PC-9 (cell line): ENCODE results near the gene MCU. TPM values are rescaled to one million over a fixed set of nuclear protein-coding genes. Genes with fewer than 3 reads are reported as not detected.

Experiments
- BruUV-seq: library from RNA; stranded (reverse); fragments of 400-500 nt; replicated peaks from 2 replicates; lab custom pipeline; 2021; lab: Mats Ljungman, UMichigan
- CTCF ChIA-PET: fragments of 300-600 bp; sonication (Branson Sonifier 250); formaldehyde crosslinking; loops from one replicate; lab custom pipeline; 2022; ENCODE audit warnings: antibody characterized with exemption; lab: Charles Lee
- POLR2A ChIA-PET: fragments of 300-600 bp; sonication (Branson Sonifier 250); formaldehyde crosslinking; loops from one replicate; lab custom pipeline; 2022; ENCODE audit warnings: antibody characterized with exemption; ENCODE audit not compliant: unreplicated experiment; lab: Charles Lee
- DNase-seq, 2 experiments: peaks; one replicate each; pipeline versions ENCODE4 v3.0.0 to v3.0.0-alpha.2; 2015 to 2022; ENCODE audit warnings: mixed read lengths in 1 of 2
- H2AFZ ChIP-seq: fragments of 200-600 bp; sonication (generic); 2 replicates; pipeline ENCODE4 v1.8.1; 2017; ENCODE audit warnings: antibody characterized with exemption
- H3F3A ChIP-seq: fragments of 200-600 bp; sonication (generic); 2 replicates; pipeline ENCODE4 v1.8.1; 2017; ENCODE audit warnings: antibody characterized with exemption, mild to moderate bottlenecking, low read depth; ENCODE audit not compliant: insufficient read depth
- H3K27ac ChIP-seq: fragments of 200-600 bp; sonication (generic); 2 replicates; pipeline ENCODE4 v1.6.1; 2016; ENCODE audit warnings: mixed run types
- H3K27me3 ChIP-seq: fragments of 200-600 bp; sonication (generic); 2 replicates; pipeline ENCODE4 v1.6.1; 2016; ENCODE audit warnings: low read depth, mixed run types; ENCODE audit not compliant: insufficient read depth
- H3K36me3 ChIP-seq: fragments of 200-600 bp; sonication (generic); 2 replicates; pipeline ENCODE4 v1.6.1; 2016; ENCODE audit warnings: low read depth, mixed run types
- H3K4me1 ChIP-seq: fragments of 200-600 bp; sonication (generic); replicated peaks from 2 replicates; pipeline ENCODE4 v1.6.1; 2016; ENCODE audit warnings: mixed run types; ENCODE audit not compliant: insufficient read depth
- H3K4me2 ChIP-seq: fragments of 200-600 bp; sonication (generic); 2 replicates; pipeline ENCODE4 v1.6.1; 2017; ENCODE audit warnings: mixed run types
- H3K4me3 ChIP-seq: fragments of 200-600 bp; sonication (generic); 2 replicates; pipeline ENCODE4 v1.6.1; 2016; ENCODE audit warnings: mixed run types
- H3K79me2 ChIP-seq: fragments of 200-600 bp; sonication (generic); 2 replicates; pipeline ENCODE4 v1.6.1; 2017; ENCODE audit warnings: low read depth, mixed run types
- H3K9me2 ChIP-seq: fragments of 200-600 bp; sonication (generic); 2 replicates; pipeline ENCODE4 v1.8.1; 2017; ENCODE audit warnings: mild to moderate bottlenecking; ENCODE audit not compliant: insufficient read depth
- H3K9me3 ChIP-seq: fragments of 200-600 bp; sonication (generic); 2 replicates; pipeline ENCODE4 v1.8.1; 2016; ENCODE audit warnings: low read depth; ENCODE audit not compliant: insufficient read depth
- H4K20me1 ChIP-seq: fragments of 200-600 bp; sonication (generic); 2 replicates; pipeline ENCODE4 v1.8.1; 2017; ENCODE audit not compliant: insufficient read depth
- EZH2 ChIP-seq: fragments of 200-600 bp; sonication (generic); IDR thresholded peaks from 2 replicates; pipeline ENCODE4 v1.8.0; 2017; ENCODE audit warnings: antibody characterized with exemption, low read depth
- intact Hi-C: fragments of 100-400 bp; cut with micrococcal nuclease; formaldehyde crosslinking; loops from one replicate; pipeline ENCODE4 v1.10.0; 2022; ENCODE audit not compliant: unreplicated experiment
- total RNA-seq: library from RNA; stranded (reverse); gene quantifications from 2 replicates; pipeline ENCODE4 v1.2.3, GENCODE V29; 2021
- TF ChIP-seq, protein P1 (sequence below): fragments of 200-600 bp; sonication (generic); conservative IDR thresholded peaks from 2 replicates; pipeline ENCODE4 v1.6.1; 2017; ENCODE audit warnings: mixed run types, antibody characterized with exemption, mild to moderate bottlenecking, moderate library complexity

MCU gene
- total RNA-seq, 1 experiment from 2014 or later = 59.5 TPM

DNA sequence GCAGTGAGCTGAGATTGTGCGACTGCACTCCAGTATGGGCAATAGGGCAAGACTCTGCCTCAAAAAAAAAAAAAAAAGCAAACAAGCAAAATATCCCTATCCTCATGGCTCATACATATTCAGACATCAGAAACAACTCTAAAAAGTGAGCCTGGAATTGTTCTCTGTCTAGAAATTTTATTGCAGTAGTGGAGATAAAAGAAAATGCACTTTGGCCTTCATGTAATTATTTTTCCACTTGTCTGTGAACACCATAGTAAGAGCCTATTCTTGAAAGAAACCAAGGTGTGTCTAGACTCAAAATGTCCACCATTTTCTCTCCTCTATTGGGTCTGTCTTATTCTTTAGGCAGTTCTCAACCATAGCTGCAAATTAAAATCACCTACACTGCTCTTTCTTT lies 30.5 kb upstream of the MCU start:
- Histone ChIP-seq H3K9me2 (no peaks in the 10 kb centered on the region), H3K9me3 (no peaks in the 10 kb centered on the region), H2AFZ (no peak overlapping the region), H4K20me1 (no peaks in the 10 kb centered on the region), H3F3A (peaks cover 18% of the 10 kb centered on the region), H3K4me3 (no peak overlapping the region), H3K79me2 (no peaks in the 10 kb centered on the region), H3K27ac (no peak overlapping the region), H3K4me1 (peaks cover 30% of the 10 kb centered on the region), H3K27me3 (no peaks in the 10 kb centered on the region), H3K4me2 (no peak overlapping the region), H3K36me3 (no peaks in the 10 kb centered on the region)
- no peak for DNase-seq
- intact Hi-C loops = no loop called here
- no TSS peak for BruUV-seq
- POLR2A ChIA-PET = no interaction called here
- CTCF ChIA-PET = no interaction called here
- TF ChIP-seq, protein P1, sequence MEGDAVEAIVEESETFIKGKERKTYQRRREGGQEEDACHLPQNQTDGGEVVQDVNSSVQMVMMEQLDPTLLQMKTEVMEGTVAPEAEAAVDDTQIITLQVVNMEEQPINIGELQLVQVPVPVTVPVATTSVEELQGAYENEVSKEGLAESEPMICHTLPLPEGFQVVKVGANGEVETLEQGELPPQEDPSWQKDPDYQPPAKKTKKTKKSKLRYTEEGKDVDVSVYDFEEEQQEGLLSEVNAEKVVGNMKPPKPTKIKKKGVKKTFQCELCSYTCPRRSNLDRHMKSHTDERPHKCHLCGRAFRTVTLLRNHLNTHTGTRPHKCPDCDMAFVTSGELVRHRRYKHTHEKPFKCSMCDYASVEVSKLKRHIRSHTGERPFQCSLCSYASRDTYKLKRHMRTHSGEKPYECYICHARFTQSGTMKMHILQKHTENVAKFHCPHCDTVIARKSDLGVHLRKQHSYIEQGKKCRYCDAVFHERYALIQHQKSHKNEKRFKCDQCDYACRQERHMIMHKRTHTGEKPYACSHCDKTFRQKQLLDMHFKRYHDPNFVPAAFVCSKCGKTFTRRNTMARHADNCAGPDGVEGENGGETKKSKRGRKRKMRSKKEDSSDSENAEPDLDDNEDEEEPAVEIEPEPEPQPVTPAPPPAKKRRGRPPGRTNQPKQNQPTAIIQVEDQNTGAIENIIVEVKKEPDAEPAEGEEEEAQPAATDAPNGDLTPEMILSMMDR = no peak
- TF ChIP-seq EZH2 = no peak

DNA sequence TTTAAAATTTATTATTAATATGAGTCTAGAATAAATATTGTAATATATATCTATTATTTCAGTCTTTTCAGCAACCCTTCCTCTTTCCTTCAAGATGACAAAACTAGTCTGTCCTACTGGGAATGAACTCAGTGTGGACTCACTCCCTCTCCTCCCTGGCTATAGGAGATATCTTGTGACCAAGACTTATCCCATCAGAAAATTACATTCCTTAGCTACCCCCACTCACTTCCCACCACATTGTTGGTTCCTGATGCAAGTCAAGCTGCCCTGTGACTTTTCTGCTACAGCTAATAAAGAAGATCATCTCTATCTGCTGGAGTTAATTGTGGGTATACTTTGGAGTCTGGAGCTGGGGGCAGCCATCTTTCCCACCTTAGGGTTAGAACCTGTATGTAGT lies 28.0 kb upstream of the MCU start:
- no peaks in the 10 kb centered on the region for H3K9me2 ChIP-seq
- no peaks in the 10 kb centered on the region for H3K36me3 ChIP-seq
- no peaks in the 10 kb centered on the region for H3K79me2 ChIP-seq
- H3K27ac ChIP-seq = no peak overlapping the region
- H3K9me3 ChIP-seq = no peaks in the 10 kb centered on the region
- no peak overlapping the region for H3K4me2 ChIP-seq
- no TSS peak for BruUV-seq
- H4K20me1 ChIP-seq = no peaks in the 10 kb centered on the region
- peaks cover 33% of the 10 kb centered on the region for H3K4me1 ChIP-seq
- no peaks in the 10 kb centered on the region for H3K27me3 ChIP-seq
- CTCF ChIA-PET = interaction anchor here (0.6 to 0.9 kb wide), 2 partner anchors 12 to 155 kb away, joined by 6 read pairs; no protein-coding TSS in a partner anchor
- TF ChIP-seq EZH2 = no peak
- TF ChIP-seq, protein P1 = no peak
- peak overlapping the region; percentile 72; the same call in 1 of the 2 replicates for H2AFZ ChIP-seq
- H3F3A ChIP-seq = peaks cover 22% of the 10 kb centered on the region
- no peak overlapping the region for H3K4me3 ChIP-seq
- intact Hi-C loops = no loop called here
- no peak for DNase-seq
- POLR2A ChIA-PET = no interaction called here

DNA sequence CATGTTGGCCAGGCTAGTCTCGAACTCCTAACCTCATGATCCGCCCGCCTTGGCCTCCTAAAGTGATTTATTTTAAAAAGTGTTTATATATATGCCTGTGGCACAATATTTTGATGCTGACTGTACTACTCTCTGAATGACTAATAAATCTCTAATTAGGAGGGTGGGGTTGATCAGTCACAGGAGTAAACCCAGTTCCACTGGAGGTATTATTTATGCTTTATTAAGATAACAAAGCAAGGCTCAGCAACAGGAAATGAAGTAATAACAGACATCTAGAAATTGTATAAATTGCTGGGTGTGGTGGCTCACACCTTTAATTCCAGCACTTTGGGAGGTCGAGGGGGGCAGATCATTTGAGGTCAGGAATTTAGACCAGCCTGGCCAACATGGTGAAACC lies 26.0 kb upstream of the MCU start:
- Histone ChIP-seq H4K20me1 (no peaks in the 10 kb centered on the region), H3K4me3 (no peak overlapping the region), H3K9me2 (no peaks in the 10 kb centered on the region), H2AFZ (no peak overlapping the region), H3K27me3 (no peaks in the 10 kb centered on the region), H3K79me2 (no peaks in the 10 kb centered on the region), H3K36me3 (no peaks in the 10 kb centered on the region), H3F3A (peaks cover 15% of the 10 kb centered on the region; the same call in 1 of the 2 replicates), H3K9me3 (no peaks in the 10 kb centered on the region), H3K27ac (peak overlapping the region; percentile 28), H3K4me2 (no peak overlapping the region), H3K4me1 (peaks cover 15% of the 10 kb centered on the region)
- intact Hi-C loops = no loop called here
- TF ChIP-seq, protein P1 = no peak
- no peak for TF ChIP-seq EZH2
- peak; percentile 11 to 94 for DNase-seq
- CTCF ChIA-PET = interaction anchor here (0.6 kb wide), 1 partner anchor 10 kb away, joined by 5 read pairs; no protein-coding TSS in a partner anchor
- no TSS peak for BruUV-seq
- POLR2A ChIA-PET = interaction anchor here (0.6 to 0.7 kb wide), 2 partner anchors 22 to 170 kb away, joined by 4 to 6 read pairs; no protein-coding TSS in a partner anchor
